ENCODE results near the gene PDE4D.

The PDE4D gene

DNA sequence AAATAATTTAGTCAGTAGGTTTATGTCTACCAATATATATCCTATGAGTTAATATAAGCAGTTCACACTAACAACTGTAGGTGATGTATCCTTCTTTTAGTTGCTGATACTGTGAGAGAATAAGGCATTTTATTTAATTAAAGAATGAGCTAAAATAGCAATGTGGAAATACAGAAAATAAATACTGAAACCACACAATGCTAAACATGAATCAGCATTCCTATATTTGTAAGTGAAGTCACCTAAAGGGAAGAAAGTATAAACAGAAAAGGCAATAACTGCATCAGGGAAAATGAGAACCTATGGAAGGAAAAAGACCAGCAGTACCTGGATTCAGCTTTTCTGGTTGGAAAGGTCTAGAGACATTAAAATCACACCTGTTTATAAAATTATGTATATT is 336.0 kb downstream of the PDE4D start:
- ChIA-PET CTCF (no interaction called here), POLR2A (no interaction called here)
- no peak for DNase-seq (ENCODE audit: extremely low spot score)
- TF ChIP-seq FOXA1 (IDR thresholded peaks at IDR 0.05): no peak
- TF ChIP-seq HDGF (IDR thresholded peaks at IDR 0.05; ENCODE audit: borderline replicate concordance): no peak
- TF ChIP-seq LEF1 (IDR thresholded peaks at IDR 0.05; ENCODE audit: borderline replicate concordance): no peak
- no peak for TF ChIP-seq ELF4 (IDR thresholded peaks at IDR 0.05)
- TF ChIP-seq BHLHE40 (IDR thresholded peaks at IDR 0.05; ENCODE audit: borderline replicate concordance): no peak
- TF ChIP-seq FOXK2 (IDR thresholded peaks at IDR 0.05): no peak
- TF ChIP-seq ARNT (IDR thresholded peaks at IDR 0.05): no peak
- TF ChIP-seq CTBP1 (IDR thresholded peaks at IDR 0.05; ENCODE audit: borderline replicate concordance): no peak
- TF ChIP-seq, protein P1, sequence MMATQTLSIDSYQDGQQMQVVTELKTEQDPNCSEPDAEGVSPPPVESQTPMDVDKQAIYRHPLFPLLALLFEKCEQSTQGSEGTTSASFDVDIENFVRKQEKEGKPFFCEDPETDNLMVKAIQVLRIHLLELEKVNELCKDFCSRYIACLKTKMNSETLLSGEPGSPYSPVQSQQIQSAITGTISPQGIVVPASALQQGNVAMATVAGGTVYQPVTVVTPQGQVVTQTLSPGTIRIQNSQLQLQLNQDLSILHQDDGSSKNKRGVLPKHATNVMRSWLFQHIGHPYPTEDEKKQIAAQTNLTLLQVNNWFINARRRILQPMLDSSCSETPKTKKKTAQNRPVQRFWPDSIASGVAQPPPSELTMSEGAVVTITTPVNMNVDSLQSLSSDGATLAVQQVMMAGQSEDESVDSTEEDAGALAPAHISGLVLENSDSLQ (IDR thresholded peaks at IDR 0.05): no peak
- TF ChIP-seq TARDBP (IDR thresholded peaks at IDR 0.05): no peak
- TF ChIP-seq SUZ12 (IDR thresholded peaks at IDR 0.05): no peak
- no peak for TF ChIP-seq ZNF384 (IDR thresholded peaks at IDR 0.05)
- no peak for TF ChIP-seq NFRKB (IDR thresholded peaks at IDR 0.05)
- TF ChIP-seq FOXM1 (IDR thresholded peaks at IDR 0.05; ENCODE audit: borderline replicate concordance): no peak
- TF ChIP-seq SP1 (IDR thresholded peaks at IDR 0.05): no peak
- no peak for TF ChIP-seq L3MBTL2 (conservative IDR thresholded peaks at IDR 0.05)

DNA sequence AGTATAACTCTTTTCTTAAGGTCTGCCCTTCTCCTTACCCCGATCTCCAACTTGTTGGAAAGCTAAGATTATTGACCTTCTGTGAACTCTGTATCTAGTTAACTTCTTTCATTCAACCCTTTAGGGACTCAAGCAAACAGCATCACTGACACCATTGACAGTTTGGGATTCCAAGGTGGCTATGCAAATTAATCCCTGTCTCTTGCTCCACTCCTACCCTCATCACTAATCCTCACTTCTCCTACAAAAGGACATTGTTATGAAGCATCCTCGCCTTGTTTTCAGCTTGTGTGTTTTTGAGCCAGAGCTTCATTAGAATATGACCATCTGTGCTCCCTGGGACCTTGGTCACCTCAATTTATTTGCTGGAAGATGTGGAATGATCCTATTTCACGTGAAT is 337.9 kb downstream of the PDE4D start:
- POLR2A ChIA-PET: no interaction called here
- no peak for DNase-seq (ENCODE audit: extremely low spot score)
- CTCF ChIA-PET: no interaction called here
- TF ChIP-seq CTBP1 (IDR thresholded peaks at IDR 0.05; ENCODE audit: borderline replicate concordance) (no peak), ZNF384 (IDR thresholded peaks at IDR 0.05) (no peak), SP1 (IDR thresholded peaks at IDR 0.05) (no peak), ELF4 (IDR thresholded peaks at IDR 0.05) (no peak), FOXK2 (IDR thresholded peaks at IDR 0.05) (no peak), TARDBP (IDR thresholded peaks at IDR 0.05) (no peak), SUZ12 (IDR thresholded peaks at IDR 0.05) (no peak), NFRKB (IDR thresholded peaks at IDR 0.05) (no peak), ARNT (IDR thresholded peaks at IDR 0.05) (no peak), HDGF (IDR thresholded peaks at IDR 0.05; ENCODE audit: borderline replicate concordance) (no peak), LEF1 (IDR thresholded peaks at IDR 0.05; ENCODE audit: borderline replicate concordance) (no peak), FOXA1 (IDR thresholded peaks at IDR 0.05) (no peak), L3MBTL2 (conservative IDR thresholded peaks at IDR 0.05) (no peak), BHLHE40 (IDR thresholded peaks at IDR 0.05; ENCODE audit: borderline replicate concordance) (no peak), FOXM1 (IDR thresholded peaks at IDR 0.05; ENCODE audit: borderline replicate concordance) (no peak)
- TF ChIP-seq, protein P1 (IDR thresholded peaks at IDR 0.05): no peak

DNA sequence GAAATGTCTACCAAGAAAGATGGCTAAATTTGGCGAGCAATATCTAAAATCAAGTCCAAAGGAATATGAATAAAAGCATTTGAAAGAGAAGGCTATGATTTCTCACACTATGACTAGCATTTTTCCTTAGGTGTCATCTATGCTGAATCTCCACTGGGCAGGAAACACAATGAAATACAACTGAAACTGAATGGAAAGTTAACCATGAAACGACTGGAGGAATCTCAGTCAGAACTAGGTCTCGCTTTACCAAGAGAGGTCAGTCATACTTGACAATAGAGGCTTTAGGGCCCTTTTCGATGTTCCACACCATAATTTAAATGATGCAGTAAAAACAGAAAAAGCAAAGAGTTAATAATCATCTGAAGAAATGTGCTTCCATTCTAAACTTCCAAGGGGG is 339.0 kb downstream of the PDE4D start:
- CTCF ChIA-PET: no interaction called here
- no peak for TF ChIP-seq FOXK2 (IDR thresholded peaks at IDR 0.05)
- no peak for TF ChIP-seq NFRKB (IDR thresholded peaks at IDR 0.05)
- TF ChIP-seq L3MBTL2 (conservative IDR thresholded peaks at IDR 0.05): no peak
- TF ChIP-seq ZNF384 (IDR thresholded peaks at IDR 0.05): no peak
- no peak for TF ChIP-seq FOXA1 (IDR thresholded peaks at IDR 0.05)
- POLR2A ChIA-PET: no interaction called here
- no peak for DNase-seq (ENCODE audit: extremely low spot score)

DNA sequence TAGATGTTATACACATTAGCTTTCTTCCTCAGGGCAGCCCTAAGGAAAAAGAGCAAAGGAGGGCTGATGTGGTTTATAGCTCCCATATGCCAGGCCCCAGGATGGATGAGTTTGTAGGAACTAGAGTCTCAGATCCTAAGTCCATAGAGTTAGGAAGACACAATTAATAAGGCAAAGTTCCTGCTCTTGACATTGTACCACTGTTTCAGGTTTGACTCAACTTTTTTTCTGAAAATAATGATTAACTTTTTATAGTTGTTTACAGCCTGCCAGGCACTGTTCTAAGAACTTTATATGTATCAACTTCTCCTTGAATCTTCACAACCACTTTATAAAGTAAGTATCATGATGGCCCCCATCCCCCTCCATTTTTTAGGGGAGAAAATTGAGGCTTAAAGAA is 339.5 kb downstream of the PDE4D start:
- CTCF ChIA-PET: no interaction called here

DNA sequence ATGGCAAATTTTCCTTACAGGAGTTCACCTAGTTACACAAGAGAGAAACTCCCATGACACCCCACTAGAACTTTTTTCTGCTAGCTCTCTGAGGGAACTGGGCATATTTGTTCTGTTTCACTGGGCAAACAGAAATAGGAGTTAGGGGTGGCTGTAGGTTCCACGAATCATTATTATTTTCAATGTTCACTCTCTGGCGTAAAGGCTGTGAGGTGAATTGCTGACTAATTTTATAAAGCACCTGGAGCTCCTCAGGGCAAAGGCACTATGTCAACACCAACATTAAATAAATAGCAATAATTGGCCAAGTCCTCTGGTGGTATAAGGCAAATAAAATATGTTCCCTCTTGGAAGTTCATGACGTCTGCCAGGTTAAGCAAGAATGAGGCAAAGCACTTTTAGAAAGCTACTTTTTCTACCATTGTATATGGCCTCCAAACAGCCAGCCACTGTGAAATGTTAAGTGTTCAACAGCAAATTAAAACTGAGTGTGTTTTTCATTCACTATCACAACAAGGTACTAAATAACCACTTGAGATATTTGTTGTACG is 344.6 kb downstream of the PDE4D start:
- no peak for DNase-seq (ENCODE audit: extremely low spot score)

More for the DNA sequence above, 339.5 kb downstream of the PDE4D start:
- TF ChIP-seq NFRKB (IDR thresholded peaks at IDR 0.05): no peak
- TF ChIP-seq ZNF384 (IDR thresholded peaks at IDR 0.05): no peak
- no peak for TF ChIP-seq SP1 (IDR thresholded peaks at IDR 0.05)
- TF ChIP-seq, protein P1 (IDR thresholded peaks at IDR 0.05): no peak
- TF ChIP-seq FOXA1 (IDR thresholded peaks at IDR 0.05): no peak
- no peak for TF ChIP-seq HDGF (IDR thresholded peaks at IDR 0.05; ENCODE audit: borderline replicate concordance)
- no peak for TF ChIP-seq SUZ12 (IDR thresholded peaks at IDR 0.05)
- no peak for TF ChIP-seq LEF1 (IDR thresholded peaks at IDR 0.05; ENCODE audit: borderline replicate concordance)
- no peak for TF ChIP-seq L3MBTL2 (conservative IDR thresholded peaks at IDR 0.05)
- POLR2A ChIA-PET: no interaction called here
- no peak for DNase-seq (ENCODE audit: extremely low spot score)

More for the DNA sequence above, 344.6 kb downstream of the PDE4D start:
- TF ChIP-seq ARNT (IDR thresholded peaks at IDR 0.05): no peak
- no peak for TF ChIP-seq ELF4 (IDR thresholded peaks at IDR 0.05)
- no peak for TF ChIP-seq BHLHE40 (IDR thresholded peaks at IDR 0.05; ENCODE audit: borderline replicate concordance)
- no peak for TF ChIP-seq FOXA1 (IDR thresholded peaks at IDR 0.05)
- TF ChIP-seq SUZ12 (IDR thresholded peaks at IDR 0.05): no peak
- no peak for TF ChIP-seq TARDBP (IDR thresholded peaks at IDR 0.05)
- no peak for TF ChIP-seq ZNF384 (IDR thresholded peaks at IDR 0.05)
- TF ChIP-seq, protein P1 (IDR thresholded peaks at IDR 0.05): no peak
- no peak for TF ChIP-seq SP1 (IDR thresholded peaks at IDR 0.05)
- TF ChIP-seq NFRKB (IDR thresholded peaks at IDR 0.05): no peak
- TF ChIP-seq LEF1 (IDR thresholded peaks at IDR 0.05; ENCODE audit: borderline replicate concordance): no peak
- no peak for TF ChIP-seq FOXK2 (IDR thresholded peaks at IDR 0.05)
- TF ChIP-seq HDGF (IDR thresholded peaks at IDR 0.05; ENCODE audit: borderline replicate concordance): no peak
- no peak for TF ChIP-seq L3MBTL2 (conservative IDR thresholded peaks at IDR 0.05)
- TF ChIP-seq CTBP1 (IDR thresholded peaks at IDR 0.05; ENCODE audit: borderline replicate concordance): no peak
- TF ChIP-seq FOXM1 (IDR thresholded peaks at IDR 0.05; ENCODE audit: borderline replicate concordance): no peak
- POLR2A ChIA-PET: no interaction called here
- CTCF ChIA-PET: no interaction called here

Measured in HEK293T (cell line).